Measurements from ENCODE around the gene TRHDE. TPM values are rescaled to one million over a fixed set of nuclear protein-coding genes. Genes with fewer than 3 reads are reported as not detected.

The TRHDE gene
- total RNA-seq, 6 experiments from 2014 or later = 65.7 to 106 (median 93.3) TPM

GRCh38 chr12:72338437-72338836, 66.3 kb downstream of the TRHDE start:
- Mint-ChIP-seq H3K27me3 (ENCODE audit: insufficient read depth) (no peaks in the 10 kb centered on the region), H3K27ac (no peak overlapping the region), H3K4me1 (ENCODE audit: low read depth) (peaks cover 75% of the 10 kb centered on the region), H3K4me3 (no peak overlapping the region), H3K9me3 (no peaks in the 10 kb centered on the region), H3K36me3 (ENCODE audit: low read depth) (peaks cover 8% of the 10 kb centered on the region; the same call in 1 of the 2 replicates)
- DNase-seq = no peak
- TF ChIP-seq CTCF (IDR thresholded peaks at IDR 0.05) = no peak

- H3K9me3 Mint-ChIP-seq = no peaks in the 10 kb centered on the region
- peak; percentile 75 for DNase-seq
- H3K27me3 Mint-ChIP-seq (ENCODE audit: insufficient read depth) = no peaks in the 10 kb centered on the region
- H3K36me3 Mint-ChIP-seq (ENCODE audit: low read depth) = peaks cover 17% of the 10 kb centered on the region; the same call in 1 of the 2 replicates
- H3K27ac Mint-ChIP-seq = peak overlapping the region; percentile 53
- TF ChIP-seq CTCF (IDR thresholded peaks at IDR 0.05) = peak; percentile 90
- peaks cover 78% of the 10 kb centered on the region for H3K4me1 Mint-ChIP-seq (ENCODE audit: low read depth)
- no peak overlapping the region for H3K4me3 Mint-ChIP-seq
Measured at GRCh38 chr12:72346363-72346944, 74.3 kb downstream of the TRHDE start.

- no peak overlapping the region for H3K4me3 Mint-ChIP-seq
- no peaks in the 10 kb centered on the region for H3K27me3 Mint-ChIP-seq (ENCODE audit: insufficient read depth)
- H3K4me1 Mint-ChIP-seq (ENCODE audit: low read depth) = peaks cover 63% of the 10 kb centered on the region
- H3K27ac Mint-ChIP-seq = no peak overlapping the region; the same call in 1 of the 2 replicates
- peaks cover 23% of the 10 kb centered on the region; the same call in 1 of the 2 replicates for H3K36me3 Mint-ChIP-seq (ENCODE audit: low read depth)
- H3K9me3 Mint-ChIP-seq = no peaks in the 10 kb centered on the region
- no peak for DNase-seq
- TF ChIP-seq CTCF (IDR thresholded peaks at IDR 0.05) = no peak
Measured at GRCh38 chr12:72349491-72349890, 77.3 kb downstream of the TRHDE start.

GRCh38 chr12:72359416-72359815, 87.2 kb downstream of the TRHDE start:
- no peaks in the 10 kb centered on the region for H3K9me3 Mint-ChIP-seq
- peaks cover 3% of the 10 kb centered on the region for H3K4me1 Mint-ChIP-seq (ENCODE audit: low read depth)
- DNase-seq = no peak
- H3K36me3 Mint-ChIP-seq (ENCODE audit: low read depth) = peaks cover 29% of the 10 kb centered on the region
- no peaks in the 10 kb centered on the region for H3K27me3 Mint-ChIP-seq (ENCODE audit: insufficient read depth)
- no peak overlapping the region for H3K27ac Mint-ChIP-seq
- TF ChIP-seq CTCF (IDR thresholded peaks at IDR 0.05) = no peak
- H3K4me3 Mint-ChIP-seq = no peak overlapping the region

- Mint-ChIP-seq H3K36me3 (ENCODE audit: low read depth) (peaks cover 3% of the 10 kb centered on the region; the same call in 1 of the 2 replicates), H3K4me3 (no peak overlapping the region), H3K4me1 (ENCODE audit: low read depth) (peaks cover 40% of the 10 kb centered on the region), H3K27me3 (ENCODE audit: insufficient read depth) (no peaks in the 10 kb centered on the region), H3K9me3 (no peaks in the 10 kb centered on the region), H3K27ac (peak overlapping the region; percentile 22)
- TF ChIP-seq CTCF (IDR thresholded peaks at IDR 0.05) = no peak
- no peak for DNase-seq
Measured at GRCh38 chr12:72365151-72365550, 93.0 kb downstream of the TRHDE start.
